Central memory CD8-positive, alpha-beta T cell (primary cell): ENCODE measurements around the gene SCD5.

Experiments used
- ATAC-seq: fragments of 150-1000 bp; cut with Tn5 transposase; replicated peaks from 2 replicates; pipeline ENCODE4 v1.10.0; 2022; ENCODE audit warnings: mild to moderate bottlenecking, moderate FRiP score, moderate number of reproducible peaks; ENCODE audit not compliant: poor library complexity, severe bottlenecking; ENCODE audit errors: extremely low read depth
- DNase-seq, 2 donors: peaks; one replicate each; pipeline ENCODE4 v3.0.0; 2021; ENCODE audit warnings: low spot score in 2 of 2
- H3K27ac Mint-ChIP-seq: one replicate; pipeline ENCODE4 v1.8.0; 2022; ENCODE audit warnings: low read depth, mild to moderate bottlenecking, moderate library complexity, mixed read lengths
- H3K27me3 Mint-ChIP-seq: one replicate; pipeline ENCODE4 v1.8.0; 2022; ENCODE audit warnings: mixed read lengths
- H3K36me3 Mint-ChIP-seq: one replicate; pipeline ENCODE4 v1.8.0; 2022; ENCODE audit warnings: mild to moderate bottlenecking, moderate library complexity, mixed read lengths; ENCODE audit not compliant: insufficient read depth
- H3K4me1 Mint-ChIP-seq: one replicate; pipeline ENCODE4 v1.8.0; 2022; ENCODE audit warnings: mixed read lengths
- H3K4me3 Mint-ChIP-seq: one replicate; pipeline ENCODE4 v1.8.0; 2022; ENCODE audit warnings: mild to moderate bottlenecking, moderate library complexity, mixed read lengths
- H3K9me3 Mint-ChIP-seq: one replicate; pipeline ENCODE4 v1.8.0; 2022; ENCODE audit warnings: mixed read lengths

SCD5 gene

DNA sequence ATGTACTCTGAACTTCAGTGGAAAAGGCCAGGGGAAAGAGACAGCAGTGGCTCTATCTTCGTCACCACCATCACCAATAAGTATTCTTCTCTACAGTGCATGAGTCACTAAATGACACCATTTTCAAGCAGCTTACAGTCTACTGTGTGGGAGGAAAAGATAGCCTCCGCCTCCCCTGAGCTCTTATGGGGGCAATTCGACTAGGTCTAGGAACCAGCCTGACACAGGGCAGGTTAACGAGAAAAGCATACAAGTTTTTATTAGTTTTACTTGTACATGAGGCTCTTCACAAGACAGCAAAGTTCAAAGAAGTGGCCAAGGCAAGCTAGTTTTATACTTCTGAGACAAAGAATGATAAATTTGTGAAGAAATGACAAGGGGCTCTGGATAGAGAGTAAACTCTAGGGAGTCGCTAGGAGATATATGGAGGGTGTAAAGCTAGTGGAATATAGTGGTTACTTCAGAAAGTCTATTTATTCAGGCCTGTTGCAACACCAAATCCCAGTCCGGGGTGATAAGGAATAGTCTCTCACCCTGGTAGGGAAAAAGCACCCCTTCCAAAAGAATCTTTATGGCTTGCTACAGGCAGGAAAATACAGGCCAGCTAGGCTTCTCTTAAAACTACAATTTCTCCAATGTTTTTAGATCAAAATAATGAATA is 49.7 kb downstream of the SCD5 start:
- Mint-ChIP-seq H3K4me1 (no peaks in the 10 kb centered on the region), H3K9me3 (no peaks in the 10 kb centered on the region), H3K4me3 (no peak overlapping the region), H3K36me3 (peaks cover 3% of the 10 kb centered on the region), H3K27ac (no peak overlapping the region), H3K27me3 (no peaks in the 10 kb centered on the region)
- DNase-seq: no peak
- no peak for ATAC-seq

DNA sequence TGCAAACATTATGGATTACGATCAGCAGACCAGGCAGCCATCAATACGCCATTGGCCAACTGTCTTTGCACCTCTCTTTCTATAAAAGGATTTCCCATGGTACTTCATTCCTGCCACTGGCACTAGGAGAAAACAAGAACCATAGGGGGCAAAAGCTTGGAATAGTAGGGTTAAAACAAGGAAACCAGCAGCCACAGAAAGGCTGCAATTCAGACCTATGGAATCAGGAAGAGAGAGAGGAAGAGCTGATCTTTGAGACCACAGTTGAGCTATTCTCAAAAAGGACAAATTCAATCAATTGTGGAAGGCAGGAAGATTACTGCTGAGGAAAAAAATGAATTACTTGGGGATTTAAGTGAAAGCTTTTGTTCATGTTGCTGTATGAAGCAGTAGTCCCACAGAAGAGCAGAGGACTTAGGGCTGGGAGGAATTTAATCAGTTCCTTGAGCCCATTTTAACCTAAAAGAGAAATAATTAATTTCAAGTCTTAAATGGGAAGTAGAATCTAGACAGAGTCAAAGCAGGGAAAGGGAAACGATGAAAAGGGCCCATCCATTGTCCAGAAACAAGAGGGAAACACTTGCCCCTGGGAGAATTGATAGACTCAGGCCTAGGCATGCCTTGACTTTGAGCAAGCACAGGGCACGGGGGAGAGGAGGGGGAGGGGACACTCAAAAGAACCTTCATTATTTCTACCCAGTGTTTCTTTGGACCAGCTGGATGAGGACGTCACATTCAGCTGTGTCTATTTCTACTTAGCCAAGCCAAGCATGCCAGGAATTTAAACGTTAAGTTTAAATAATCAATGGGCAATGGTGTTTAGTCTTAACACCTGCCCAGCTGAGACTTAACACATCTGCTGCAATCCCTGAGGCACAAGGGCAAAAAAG is 50.7 kb downstream of the SCD5 start:
- no peaks in the 10 kb centered on the region for H3K27me3 Mint-ChIP-seq
- no peak overlapping the region for H3K27ac Mint-ChIP-seq
- no peaks in the 10 kb centered on the region for H3K9me3 Mint-ChIP-seq
- H3K4me3 Mint-ChIP-seq: no peak overlapping the region
- peaks cover 4% of the 10 kb centered on the region for H3K36me3 Mint-ChIP-seq
- no peaks in the 10 kb centered on the region for H3K4me1 Mint-ChIP-seq
- DNase-seq (no peak), ATAC-seq (no peak)

DNA sequence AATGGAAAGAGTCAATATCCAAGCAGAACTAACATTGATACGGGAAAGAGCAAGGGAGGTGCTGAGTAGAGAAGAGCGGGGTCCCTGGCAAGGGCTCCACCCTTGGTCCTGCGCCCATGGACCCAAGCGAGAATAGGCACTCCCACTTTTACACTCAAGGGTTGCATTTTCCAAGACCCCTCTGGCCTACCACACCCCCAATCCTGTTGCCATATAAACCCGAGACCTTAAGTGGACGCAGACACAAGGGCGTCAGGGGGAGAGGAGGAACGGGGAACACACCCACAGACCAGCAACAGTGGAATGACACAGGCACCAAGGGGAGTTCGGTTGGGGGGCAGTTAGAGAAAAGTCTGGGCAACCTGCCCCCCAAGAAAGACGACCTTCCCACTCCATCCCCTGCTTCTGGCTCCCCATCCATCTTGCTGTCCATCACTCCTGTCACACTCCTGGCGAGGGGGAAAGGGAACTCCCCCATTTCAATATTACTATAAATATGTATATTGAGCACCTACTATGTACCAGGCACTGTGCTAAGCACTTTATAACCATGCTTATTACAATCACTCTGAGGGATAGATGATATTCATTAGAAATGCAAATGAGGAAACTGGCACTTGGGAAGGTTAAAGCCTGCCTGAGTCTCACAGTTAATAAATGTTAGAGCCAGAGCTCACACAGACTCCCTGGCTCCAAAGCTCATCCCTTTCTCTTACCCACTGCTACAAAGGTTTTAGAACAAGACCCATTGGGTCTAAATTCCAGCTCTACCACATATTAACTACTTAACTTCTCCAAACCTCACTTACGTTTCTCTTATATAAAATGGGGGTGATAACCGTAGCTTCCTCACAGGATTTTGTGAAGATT is 51.7 kb downstream of the SCD5 start:
- no peak overlapping the region for H3K4me3 Mint-ChIP-seq
- no peaks in the 10 kb centered on the region for H3K27me3 Mint-ChIP-seq
- no peak for DNase-seq
- no peaks in the 10 kb centered on the region for H3K9me3 Mint-ChIP-seq
- no peak for ATAC-seq
- H3K4me1 Mint-ChIP-seq: no peaks in the 10 kb centered on the region
- H3K27ac Mint-ChIP-seq: no peak overlapping the region
- H3K36me3 Mint-ChIP-seq: peaks cover 4% of the 10 kb centered on the region

DNA sequence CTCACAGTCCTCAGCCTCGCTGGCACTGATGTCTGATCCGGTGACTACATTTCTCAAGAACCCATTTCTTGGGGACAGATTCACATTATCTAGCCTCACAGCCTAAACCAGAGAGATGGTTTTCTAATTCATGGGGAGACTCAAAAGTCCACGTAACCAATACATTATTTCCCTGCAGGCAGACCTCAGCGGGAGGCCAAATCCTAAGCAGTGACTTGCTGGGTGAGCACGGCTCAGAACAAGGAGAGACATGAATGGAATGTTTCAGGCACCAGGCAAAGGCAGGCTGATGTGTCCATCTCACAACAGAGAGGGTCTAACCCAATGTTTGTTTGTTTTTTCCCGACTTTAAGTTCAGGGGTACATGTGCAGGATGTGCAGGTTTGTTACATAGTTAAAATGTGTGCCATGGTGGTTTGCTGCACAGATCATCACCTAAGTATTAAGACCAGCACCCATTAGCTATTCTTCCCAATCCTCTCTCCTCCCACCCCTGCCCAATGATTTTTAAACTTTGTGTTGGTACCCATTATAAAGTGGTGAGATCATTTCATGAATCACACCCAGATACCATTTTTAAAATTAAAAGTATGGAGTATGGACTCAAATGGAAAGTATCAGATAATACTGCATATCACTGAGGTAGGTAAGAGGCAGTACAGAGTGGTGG is 53.3 kb downstream of the SCD5 start:
- peaks cover 4% of the 10 kb centered on the region for H3K36me3 Mint-ChIP-seq
- no peaks in the 10 kb centered on the region for H3K4me1 Mint-ChIP-seq
- DNase-seq (no peak), ATAC-seq (no peak)
- no peaks in the 10 kb centered on the region for H3K9me3 Mint-ChIP-seq
- H3K27ac Mint-ChIP-seq: no peak overlapping the region
- H3K27me3 Mint-ChIP-seq: no peaks in the 10 kb centered on the region
- no peak overlapping the region for H3K4me3 Mint-ChIP-seq

DNA sequence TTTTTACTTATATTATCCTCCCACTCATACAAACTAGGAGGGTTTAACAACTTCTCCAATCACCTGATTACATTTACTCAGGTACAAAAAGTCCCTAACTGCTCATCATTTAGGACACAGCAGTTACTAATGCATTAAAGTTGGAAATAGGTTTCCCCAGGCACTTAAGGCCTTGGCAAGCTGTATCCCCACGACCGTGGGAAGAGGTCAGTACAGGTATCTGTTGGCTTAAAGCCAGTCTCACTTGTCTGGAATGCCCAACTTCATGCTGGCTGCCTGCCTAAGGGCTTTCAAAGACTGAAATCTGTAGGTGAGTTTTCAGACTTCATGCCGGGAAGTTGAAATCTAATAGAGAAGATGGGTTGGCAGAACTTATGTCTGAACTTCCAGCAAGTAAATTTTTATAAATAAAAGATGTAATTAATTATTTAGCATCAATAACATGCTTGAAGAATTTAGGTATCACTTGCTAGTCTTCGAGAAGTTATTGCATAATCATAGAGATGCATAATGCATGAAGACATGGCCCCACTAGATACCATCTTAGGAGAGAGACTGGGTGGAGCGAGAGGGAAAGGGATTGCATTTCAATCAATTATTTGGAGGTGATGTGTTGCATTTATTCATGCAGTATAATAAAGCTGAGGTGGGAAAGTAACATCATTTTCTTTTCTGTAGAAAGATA is 54.2 kb downstream of the SCD5 start:
- Mint-ChIP-seq H3K4me1 (no peaks in the 10 kb centered on the region), H3K36me3 (peaks cover 4% of the 10 kb centered on the region), H3K27ac (no peak overlapping the region), H3K27me3 (no peaks in the 10 kb centered on the region), H3K4me3 (no peak overlapping the region), H3K9me3 (no peaks in the 10 kb centered on the region)
- no peak for ATAC-seq
- DNase-seq: no peak

DNA sequence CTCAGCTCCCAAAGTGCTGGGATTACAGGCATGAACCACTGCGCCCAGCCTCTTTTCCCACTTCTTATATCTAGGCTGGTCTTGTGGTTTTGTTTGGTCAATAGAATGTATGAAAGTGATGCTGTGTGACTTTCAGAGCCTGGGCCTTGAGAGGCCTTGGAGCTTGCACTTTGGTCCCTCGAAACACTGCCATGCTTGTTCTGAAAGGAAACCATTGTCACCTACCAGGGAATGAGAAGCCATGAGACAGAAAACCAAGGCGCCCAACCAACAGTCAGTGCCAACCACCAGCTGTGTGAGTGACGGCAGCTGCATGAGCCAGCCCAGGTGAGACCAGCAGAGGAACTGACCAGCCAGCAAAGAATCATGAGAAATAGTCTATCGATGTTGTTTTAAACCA is 57.4 kb downstream of the SCD5 start:
- Mint-ChIP-seq H3K4me1 (no peaks in the 10 kb centered on the region), H3K9me3 (no peaks in the 10 kb centered on the region), H3K27ac (no peak overlapping the region), H3K36me3 (peaks cover 4% of the 10 kb centered on the region), H3K27me3 (no peaks in the 10 kb centered on the region), H3K4me3 (no peak overlapping the region)
- DNase-seq (no peak), ATAC-seq (no peak)

DNA sequence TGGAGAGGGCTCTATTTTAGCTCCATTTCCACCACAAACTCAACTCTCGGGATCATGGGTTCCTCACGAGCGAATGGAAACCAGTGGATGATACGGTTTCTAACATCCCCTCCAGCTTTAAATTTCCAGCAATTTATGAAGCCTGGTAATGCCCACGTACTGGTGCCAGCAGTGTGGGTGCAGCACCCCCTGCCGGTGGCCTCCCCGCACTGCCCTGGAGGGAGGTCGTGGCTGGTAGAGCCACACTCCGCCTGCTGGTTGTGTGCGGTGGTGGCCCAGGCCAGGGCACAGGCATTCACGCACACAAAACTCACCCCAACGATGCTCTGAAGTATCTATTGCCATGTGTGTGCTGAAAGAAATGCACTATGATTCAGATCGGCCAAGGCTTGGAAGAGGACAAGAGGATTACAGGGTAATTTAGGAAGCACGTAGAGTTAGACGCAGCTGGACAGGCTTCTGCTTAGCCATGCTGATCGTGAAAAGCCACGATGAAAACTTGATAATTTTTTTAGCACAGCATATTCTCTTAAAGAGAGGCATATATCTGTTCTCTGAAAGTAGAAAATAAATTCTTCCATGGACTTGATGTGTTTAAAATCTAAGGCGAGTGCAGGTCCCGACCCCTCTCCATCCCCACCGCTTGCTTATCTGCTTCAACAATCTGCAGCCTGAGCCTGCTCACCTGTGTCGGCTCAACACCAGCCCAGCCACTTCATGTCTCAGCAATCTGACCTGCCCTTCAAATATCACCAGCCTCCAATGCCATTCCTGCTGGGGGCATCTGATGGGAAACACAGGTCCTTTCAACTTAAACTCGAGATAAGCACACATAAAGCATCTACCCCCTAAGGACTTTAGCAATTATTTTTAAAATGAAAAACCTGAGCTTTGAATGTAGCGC is 59.1 kb downstream of the SCD5 start:
- H3K27ac Mint-ChIP-seq: no peak overlapping the region
- H3K4me1 Mint-ChIP-seq: no peaks in the 10 kb centered on the region
- ATAC-seq (peak; percentile 75), DNase-seq (peak; percentile 21 to 24)
- no peak overlapping the region for H3K4me3 Mint-ChIP-seq
- H3K27me3 Mint-ChIP-seq: no peaks in the 10 kb centered on the region
- H3K36me3 Mint-ChIP-seq: peaks cover 4% of the 10 kb centered on the region
- H3K9me3 Mint-ChIP-seq: no peaks in the 10 kb centered on the region

DNA sequence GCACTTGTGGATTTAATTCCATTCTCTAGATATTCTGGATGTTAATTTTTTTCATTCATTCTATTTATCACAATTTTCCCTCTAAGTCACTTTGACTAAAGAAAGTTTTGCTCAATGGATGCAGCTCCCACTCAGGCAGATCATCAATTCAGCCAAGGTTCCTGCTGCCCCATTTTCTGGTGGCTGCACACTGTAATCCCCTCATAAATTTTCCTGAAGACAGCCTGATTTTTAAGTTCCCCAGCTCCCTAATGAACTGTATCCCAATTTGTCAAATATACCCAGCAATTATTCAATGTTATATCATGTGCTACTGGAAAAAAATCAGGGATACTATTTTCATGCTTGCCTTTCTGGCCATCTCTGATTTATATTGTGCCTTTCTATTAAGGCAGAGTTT is 61.2 kb downstream of the SCD5 start:
- Mint-ChIP-seq H3K4me3 (no peak overlapping the region), H3K27me3 (no peaks in the 10 kb centered on the region), H3K9me3 (no peaks in the 10 kb centered on the region), H3K27ac (no peak overlapping the region), H3K4me1 (no peaks in the 10 kb centered on the region), H3K36me3 (peaks cover 2% of the 10 kb centered on the region)
- DNase-seq (no peak), ATAC-seq (no peak)

DNA sequence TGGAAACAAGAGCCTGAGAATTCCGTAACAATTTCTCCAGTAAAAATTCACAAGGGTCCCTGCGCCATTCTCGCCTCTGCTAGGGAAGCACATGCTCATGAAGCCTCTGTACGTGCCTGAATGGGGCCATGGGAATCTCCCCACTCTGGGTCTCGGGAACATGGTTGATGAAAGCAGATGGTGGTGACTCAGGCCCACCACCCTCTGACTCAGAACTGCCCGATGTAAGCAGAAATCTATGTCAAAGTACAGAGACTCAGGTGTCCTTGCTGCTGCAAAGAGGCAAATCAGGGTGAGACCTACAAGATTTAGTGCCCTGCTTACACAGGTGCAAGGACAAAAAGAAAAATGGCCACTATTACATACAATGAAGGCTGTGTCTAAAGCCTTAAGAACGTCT is 65.0 kb downstream of the SCD5 start:
- no peak for ATAC-seq
- H3K4me1 Mint-ChIP-seq: peaks cover 5% of the 10 kb centered on the region

DNA sequence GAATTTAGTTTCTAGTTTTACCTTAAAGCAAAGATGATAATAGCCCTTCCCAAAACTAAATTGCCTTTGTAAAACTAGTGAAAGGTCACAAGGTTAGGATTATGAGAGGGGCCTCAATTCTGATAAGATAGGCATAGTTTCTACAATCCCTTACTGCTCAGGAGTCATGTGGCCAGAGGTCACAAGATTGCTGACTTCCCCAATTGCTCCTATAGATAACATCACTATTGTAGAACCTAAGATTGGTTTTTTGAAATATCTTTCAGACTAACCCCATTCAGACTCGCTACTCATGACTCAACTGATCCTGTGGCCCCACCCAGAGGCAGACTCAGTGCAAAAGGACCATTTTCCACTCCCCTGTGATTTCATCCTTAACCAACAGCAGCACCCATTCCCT is 70.3 kb downstream of the SCD5 start:
- Mint-ChIP-seq H3K27ac (no peak overlapping the region), H3K9me3 (no peaks in the 10 kb centered on the region), H3K27me3 (no peaks in the 10 kb centered on the region), H3K36me3 (no peaks in the 10 kb centered on the region), H3K4me3 (no peak overlapping the region), H3K4me1 (peaks cover 7% of the 10 kb centered on the region)
- ATAC-seq: no peak
- no peak for DNase-seq

More for the DNA sequence above, 65.0 kb downstream of the SCD5 start:
- Mint-ChIP-seq H3K27ac (no peak overlapping the region), H3K36me3 (peaks cover 2% of the 10 kb centered on the region), H3K9me3 (no peaks in the 10 kb centered on the region), H3K4me3 (no peak overlapping the region), H3K27me3 (no peaks in the 10 kb centered on the region)
- DNase-seq: no peak

DNA sequence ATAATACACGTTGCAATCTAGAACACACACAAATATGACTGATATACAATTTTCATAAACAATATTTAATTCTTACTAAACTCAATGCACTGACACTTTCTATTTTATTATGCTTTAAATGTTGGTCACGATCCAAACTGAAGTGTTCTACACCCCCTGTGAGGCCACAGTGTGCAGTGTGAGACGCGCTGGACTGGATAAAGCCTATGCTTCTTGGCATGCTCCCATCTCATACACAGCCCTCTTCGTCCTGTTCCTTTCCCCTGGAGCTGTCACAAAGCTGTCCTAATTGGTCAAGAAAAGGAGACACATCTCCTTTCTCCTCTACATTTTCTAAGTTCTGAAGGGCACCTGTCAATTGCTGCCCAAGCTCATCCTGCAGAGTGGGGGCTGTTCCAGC is 72.0 kb downstream of the SCD5 start:
- H3K9me3 Mint-ChIP-seq: no peaks in the 10 kb centered on the region
- H3K4me1 Mint-ChIP-seq: peaks cover 7% of the 10 kb centered on the region
- no peaks in the 10 kb centered on the region for H3K27me3 Mint-ChIP-seq
- H3K36me3 Mint-ChIP-seq: no peaks in the 10 kb centered on the region
- ATAC-seq (no peak), DNase-seq (no peak)
- H3K4me3 Mint-ChIP-seq: no peak overlapping the region
- no peak overlapping the region for H3K27ac Mint-ChIP-seq
